Measurements from ENCODE around the gene ZNF439. TPM values are rescaled to one million over a fixed set of nuclear protein-coding genes. Genes with fewer than 3 reads are reported as not detected.

ZNF439 gene
- total and polyA plus RNA-seq, 2 of the 13 experiments (the other 11 are each of a cell fraction or from before 2014, with no cell fraction given) = 2.9 to 4.9 TPM

GRCh38 chr19:11848594-11849469 lies at the start of gene ZNF439 (continued):
- TF ChIP-seq, protein P1, sequence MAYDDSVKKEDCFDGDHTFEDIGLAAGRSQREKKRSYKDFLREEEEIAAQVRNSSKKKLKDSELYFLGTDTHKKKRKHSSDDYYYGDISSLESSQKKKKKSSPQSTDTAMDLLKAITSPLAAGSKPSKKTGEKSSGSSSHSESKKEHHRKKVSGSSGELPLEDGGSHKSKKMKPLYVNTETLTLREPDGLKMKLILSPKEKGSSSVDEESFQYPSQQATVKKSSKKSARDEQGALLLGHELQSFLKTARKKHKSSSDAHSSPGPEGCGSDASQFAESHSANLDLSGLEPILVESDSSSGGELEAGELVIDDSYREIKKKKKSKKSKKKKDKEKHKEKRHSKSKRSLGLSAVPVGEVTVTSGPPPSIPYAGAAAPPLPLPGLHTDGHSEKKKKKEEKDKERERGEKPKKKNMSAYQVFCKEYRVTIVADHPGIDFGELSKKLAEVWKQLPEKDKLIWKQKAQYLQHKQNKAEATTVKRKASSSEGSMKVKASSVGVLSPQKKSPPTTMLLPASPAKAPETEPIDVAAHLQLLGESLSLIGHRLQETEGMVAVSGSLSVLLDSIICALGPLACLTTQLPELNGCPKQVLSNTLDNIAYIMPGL (CRISPR knock-in tag; IDR thresholded peaks at IDR 0.05; ENCODE audit: borderline replicate concordance in 1 of 2, low read depth in 1 of 2) = peak in 1 of 2 experiments; percentile 70; a peak in 2 of 4 replicates
- no peak for TF ChIP-seq ZNF749 (CRISPR knock-in tag; IDR thresholded peaks at IDR 0.05; ENCODE audit: borderline replicate concordance)
- TF ChIP-seq, protein P2, sequence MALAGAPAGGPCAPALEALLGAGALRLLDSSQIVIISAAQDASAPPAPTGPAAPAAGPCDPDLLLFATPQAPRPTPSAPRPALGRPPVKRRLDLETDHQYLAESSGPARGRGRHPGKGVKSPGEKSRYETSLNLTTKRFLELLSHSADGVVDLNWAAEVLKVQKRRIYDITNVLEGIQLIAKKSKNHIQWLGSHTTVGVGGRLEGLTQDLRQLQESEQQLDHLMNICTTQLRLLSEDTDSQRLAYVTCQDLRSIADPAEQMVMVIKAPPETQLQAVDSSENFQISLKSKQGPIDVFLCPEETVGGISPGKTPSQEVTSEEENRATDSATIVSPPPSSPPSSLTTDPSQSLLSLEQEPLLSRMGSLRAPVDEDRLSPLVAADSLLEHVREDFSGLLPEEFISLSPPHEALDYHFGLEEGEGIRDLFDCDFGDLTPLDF (CRISPR knock-in tag; IDR thresholded peaks at IDR 0.05) = no peak
- TF ChIP-seq POLR2A (IDR thresholded peaks at IDR 0.05; ENCODE audit: insufficient read depth in 1 of 2, low read depth in 2 of 2, low read length in 2 of 2) = peak; percentile 35 to 67; a peak in 3 of 4 replicates
- TF ChIP-seq ZNF260 (CRISPR knock-in tag; IDR thresholded peaks at IDR 0.05; ENCODE audit: borderline replicate concordance, low read depth) = no peak
- no peak for TF ChIP-seq KLF6 (CRISPR knock-in tag; IDR thresholded peaks at IDR 0.05)
- TF ChIP-seq ZNF570 (CRISPR knock-in tag; IDR thresholded peaks at IDR 0.05; ENCODE audit: borderline replicate concordance) = no peak
- TF ChIP-seq ERF (CRISPR knock-in tag; IDR thresholded peaks at IDR 0.05) = peak; percentile 28; the same call in 1 of the 2 replicates
- TF ChIP-seq KMT2A (CRISPR knock-in tag; IDR thresholded peaks at IDR 0.05) = peak; percentile 60; the same call in 1 of the 2 replicates
- no peak for TF ChIP-seq GTF2F1 (IDR thresholded peaks at IDR 0.05; ENCODE audit: low read length)
- TF ChIP-seq PRDM10 (CRISPR knock-in tag; IDR thresholded peaks at IDR 0.05; ENCODE audit: low read depth) = no peak
- 0 out of 2 replicates have a peak, but pooled peaks have one; percentile 23 for TF ChIP-seq ZNF619 (CRISPR knock-in tag; IDR thresholded peaks at IDR 0.05)
- no peak for TF ChIP-seq ZNF746 (CRISPR knock-in tag; IDR thresholded peaks at IDR 0.05)
- TF ChIP-seq, protein P3, sequence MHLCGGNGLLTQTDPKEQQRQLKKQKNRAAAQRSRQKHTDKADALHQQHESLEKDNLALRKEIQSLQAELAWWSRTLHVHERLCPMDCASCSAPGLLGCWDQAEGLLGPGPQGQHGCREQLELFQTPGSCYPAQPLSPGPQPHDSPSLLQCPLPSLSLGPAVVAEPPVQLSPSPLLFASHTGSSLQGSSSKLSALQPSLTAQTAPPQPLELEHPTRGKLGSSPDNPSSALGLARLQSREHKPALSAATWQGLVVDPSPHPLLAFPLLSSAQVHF (CRISPR knock-in tag; IDR thresholded peaks at IDR 0.05) = no peak
- TF ChIP-seq KLF9 (CRISPR knock-in tag; IDR thresholded peaks at IDR 0.05; ENCODE audit: low read depth) = no peak
- TF ChIP-seq ZNF567 (CRISPR knock-in tag; IDR thresholded peaks at IDR 0.05; ENCODE audit: borderline replicate concordance) = no peak
- no peak for TF ChIP-seq KLF12 (CRISPR knock-in tag; IDR thresholded peaks at IDR 0.05; ENCODE audit: borderline replicate concordance)
- no peak for TF ChIP-seq U2AF1 (optimal IDR thresholded peaks at IDR 0.05; ENCODE audit: low read depth, low read length)
- peak; percentile 90 for TF ChIP-seq NFYB (CRISPR knock-in tag; IDR thresholded peaks at IDR 0.05)
- no peak for TF ChIP-seq TSC22D2 (CRISPR knock-in tag; IDR thresholded peaks at IDR 0.05; ENCODE audit: borderline replicate concordance)
- TF ChIP-seq, protein P4, sequence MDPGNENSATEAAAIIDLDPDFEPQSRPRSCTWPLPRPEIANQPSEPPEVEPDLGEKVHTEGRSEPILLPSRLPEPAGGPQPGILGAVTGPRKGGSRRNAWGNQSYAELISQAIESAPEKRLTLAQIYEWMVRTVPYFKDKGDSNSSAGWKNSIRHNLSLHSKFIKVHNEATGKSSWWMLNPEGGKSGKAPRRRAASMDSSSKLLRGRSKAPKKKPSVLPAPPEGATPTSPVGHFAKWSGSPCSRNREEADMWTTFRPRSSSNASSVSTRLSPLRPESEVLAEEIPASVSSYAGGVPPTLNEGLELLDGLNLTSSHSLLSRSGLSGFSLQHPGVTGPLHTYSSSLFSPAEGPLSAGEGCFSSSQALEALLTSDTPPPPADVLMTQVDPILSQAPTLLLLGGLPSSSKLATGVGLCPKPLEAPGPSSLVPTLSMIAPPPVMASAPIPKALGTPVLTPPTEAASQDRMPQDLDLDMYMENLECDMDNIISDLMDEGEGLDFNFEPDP (CRISPR knock-in tag; conservative IDR thresholded peaks at IDR 0.05) = no peak
